HT1080 (cell line): ENCODE data around the gene SIPA1L3. TPM values are rescaled to one million over a fixed set of nuclear protein-coding genes. Genes with fewer than 3 reads are reported as not detected.

Experiments
- DNase-seq: peaks from one replicate; pipeline ENCODE4 v3.0.0-alpha.2; 2015; ENCODE audit warnings: low read depth
- small RNA-seq: library from RNA; depleted of rRNA; stranded (forward); fragments of <200 nt; gene quantifications from one replicate; pipeline ENCODE3, GENCODE V24; 2014
- total RNA-seq: library from RNA; depleted of rRNA; stranded (reverse); fragments of >200 nt; shearing (Covaris generic); gene quantifications from 2 replicates; pipeline ENCODE4 v1.2.3, GENCODE V29; 2014; rRNA removed

SIPA1L3 gene
- total RNA-seq, 1 experiment from 2014 or later: 30.2 TPM

DNA sequence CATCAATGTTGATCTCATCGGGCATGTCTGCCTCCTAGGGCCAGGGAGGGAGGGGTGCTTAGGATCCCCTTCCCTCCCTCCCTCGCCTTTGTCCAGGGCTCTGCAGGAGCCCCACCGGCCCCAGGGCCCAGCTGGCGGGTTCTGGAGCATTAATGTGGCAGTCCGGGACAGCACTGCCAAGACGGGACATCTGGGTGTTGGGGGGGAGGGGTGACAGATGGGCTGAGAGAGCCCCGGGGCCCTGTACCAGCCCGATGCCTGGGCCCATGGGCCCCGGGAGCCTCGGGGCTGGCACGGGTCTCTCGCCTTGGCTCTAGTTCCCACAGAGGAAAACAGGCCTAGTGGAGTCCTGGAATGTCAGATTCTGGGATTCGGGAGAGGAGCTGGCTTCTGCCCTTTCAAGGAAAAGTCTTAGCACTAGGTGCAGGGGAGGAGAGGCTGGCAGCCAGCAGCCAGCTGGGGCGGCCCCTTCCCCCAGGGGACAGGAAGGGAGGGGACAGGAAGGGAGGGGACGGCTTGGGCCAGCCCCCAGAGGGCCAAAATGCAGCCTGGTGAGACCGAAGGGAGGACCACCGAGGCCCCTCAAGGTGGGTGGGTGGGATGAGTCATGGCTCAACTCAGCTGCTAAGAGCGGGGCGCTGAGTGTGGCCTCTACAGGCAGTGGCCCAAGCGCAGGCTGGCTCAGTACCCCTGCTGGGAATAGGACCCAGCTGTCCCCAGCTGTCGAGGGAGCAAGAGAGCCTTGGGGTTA lies 346.1 kb downstream of the SIPA1L3 start:
- no peak for DNase-seq

GRCh38 chr19:38253788-38254187 lies 346.8 kb downstream of the SIPA1L3 start:
- DNase-seq: no peak

GRCh38 chr19:38255383-38256014 lies 348.5 kb downstream of the SIPA1L3 start:
- DNase-seq: no peak

Small RNA genes lying within 50 kb of the gene (small RNA-seq; reads per million reads assigned to genes)
- gene RN7SL663P: not detected

Other genes with a start within 250 kb of the SIPA1L3 start
- gene ZNF607, start 187.4 kb upstream of the SIPA1L3 start, total RNA-seq: 0.80 and 1.0 TPM in 2 replicates
- 6.3 and 6.4 TPM in 2 replicates for gene ZNF573, start 127.6 kb upstream of the SIPA1L3 start, total RNA-seq
- gene WDR87, start 614 bp upstream of the SIPA1L3 start, total RNA-seq: not detected in 2 replicates